GM19328 (cell line): ENCODE measurements around the gene JADE3.

ENCODE experiments used
- ATAC-seq: cut with Tn5 transposase; IDR thresholded peaks from one replicate; pipeline ENCODE4 v1.9.1; 2021; ENCODE audit warnings: mild to moderate bottlenecking, moderate library complexity; ENCODE audit not compliant: unreplicated experiment

JADE3 gene

GRCh38 chrX:46992070-46992469 is 79.8 kb downstream of the JADE3 start:
- no peak for ATAC-seq

GRCh38 chrX:46994096-46994495 is 81.9 kb downstream of the JADE3 start:
- no peak for ATAC-seq

- ATAC-seq: no peak
These were observed 99.9 kb downstream of the JADE3 start for GRCh38 chrX:47012131-47012530.

GRCh38 chrX:47026198-47026597 is 114.0 kb downstream of the JADE3 start:
- no peak for ATAC-seq

- ATAC-seq: no peak
These were observed 118.1 kb downstream of the JADE3 start for GRCh38 chrX:47030339-47030738.

- ATAC-seq: no peak
These were observed 135.8 kb downstream of the JADE3 start for GRCh38 chrX:47047989-47048388.

GRCh38 chrX:47059142-47059874 is 147.1 kb downstream of the JADE3 start:
- ATAC-seq: no peak

- ATAC-seq: no peak
These were observed 148.5 kb downstream of the JADE3 start for GRCh38 chrX:47060708-47061107.

- ATAC-seq: no peak
These were observed 149.2 kb downstream of the JADE3 start for GRCh38 chrX:47061238-47061919.

GRCh38 chrX:47063179-47063578 is 151.0 kb downstream of the JADE3 start:
- no peak for ATAC-seq

- no peak for ATAC-seq
These were observed 156.0 kb downstream of the JADE3 start for GRCh38 chrX:47068214-47068613.

- ATAC-seq: no peak
These were observed 156.5 kb downstream of the JADE3 start for GRCh38 chrX:47068720-47069119.

- no peak for ATAC-seq
These were observed 166.2 kb downstream of the JADE3 start, which contains the start of gene RGN for GRCh38 chrX:47078129-47079043. TSS of gene RGN (plus strand) at chrX:47078443. CDS start at chrX:47081145, 2,702 bp downstream.

GRCh38 chrX:47080215-47080914 is 168.1 kb downstream of the JADE3 start:
- ATAC-seq: no peak

- ATAC-seq: no peak
These were observed 168.7 kb downstream of the JADE3 start for GRCh38 chrX:47080915-47081236.

GRCh38 chrX:47091149-47091775 is 179.0 kb downstream of the JADE3 start:
- no peak for ATAC-seq

- no peak for ATAC-seq
These were observed 181.0 kb downstream of the JADE3 start for GRCh38 chrX:47093248-47093647.

GRCh38 chrX:47093860-47094259 is 181.6 kb downstream of the JADE3 start:
- no peak for ATAC-seq

- no peak for ATAC-seq
These were observed 184.8 kb downstream of the JADE3 start for GRCh38 chrX:47097018-47097417.

GRCh38 chrX:47098338-47099094 is 186.3 kb downstream of the JADE3 start:
- no peak for ATAC-seq
